GM12873 (cell line): ENCODE data around the gene ASXL3.
A peak's percentile ranks its signal among the peaks of the same experiment; 100 is the strongest.

ENCODE experiments used
- TF ChIP-seq, protein P1 (sequence below): IDR thresholded peaks from 2 replicates; pipeline ENCODE4 v1.5.1; 2012; ENCODE audit warnings: low read depth, mild to moderate bottlenecking, moderate library complexity, low read length, control low read depth; ENCODE audit not compliant: insufficient read depth; ENCODE audit errors: missing control alignments

ASXL3 gene

DNA sequence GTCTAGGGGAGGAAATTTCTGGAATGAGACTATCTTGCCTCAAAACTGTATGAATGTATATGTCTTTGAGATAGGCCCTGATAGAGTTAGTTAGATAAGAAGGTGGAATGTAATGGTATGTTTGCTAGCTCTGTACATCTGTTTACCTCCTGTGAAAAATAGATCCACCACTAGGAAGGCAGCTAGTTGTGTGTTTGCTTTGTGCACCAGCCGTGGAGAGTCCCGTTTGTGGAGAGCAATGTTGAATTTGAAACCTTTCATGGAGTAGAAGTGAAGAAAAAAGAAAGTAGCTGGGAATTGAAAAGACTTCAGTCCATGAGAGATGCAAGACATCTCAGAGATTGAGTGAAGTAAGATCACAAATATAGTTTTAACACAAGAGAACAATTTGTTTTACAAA lies 25.4 kb downstream of the ASXL3 start:
- TF ChIP-seq, protein P1, sequence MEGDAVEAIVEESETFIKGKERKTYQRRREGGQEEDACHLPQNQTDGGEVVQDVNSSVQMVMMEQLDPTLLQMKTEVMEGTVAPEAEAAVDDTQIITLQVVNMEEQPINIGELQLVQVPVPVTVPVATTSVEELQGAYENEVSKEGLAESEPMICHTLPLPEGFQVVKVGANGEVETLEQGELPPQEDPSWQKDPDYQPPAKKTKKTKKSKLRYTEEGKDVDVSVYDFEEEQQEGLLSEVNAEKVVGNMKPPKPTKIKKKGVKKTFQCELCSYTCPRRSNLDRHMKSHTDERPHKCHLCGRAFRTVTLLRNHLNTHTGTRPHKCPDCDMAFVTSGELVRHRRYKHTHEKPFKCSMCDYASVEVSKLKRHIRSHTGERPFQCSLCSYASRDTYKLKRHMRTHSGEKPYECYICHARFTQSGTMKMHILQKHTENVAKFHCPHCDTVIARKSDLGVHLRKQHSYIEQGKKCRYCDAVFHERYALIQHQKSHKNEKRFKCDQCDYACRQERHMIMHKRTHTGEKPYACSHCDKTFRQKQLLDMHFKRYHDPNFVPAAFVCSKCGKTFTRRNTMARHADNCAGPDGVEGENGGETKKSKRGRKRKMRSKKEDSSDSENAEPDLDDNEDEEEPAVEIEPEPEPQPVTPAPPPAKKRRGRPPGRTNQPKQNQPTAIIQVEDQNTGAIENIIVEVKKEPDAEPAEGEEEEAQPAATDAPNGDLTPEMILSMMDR: no peak

DNA sequence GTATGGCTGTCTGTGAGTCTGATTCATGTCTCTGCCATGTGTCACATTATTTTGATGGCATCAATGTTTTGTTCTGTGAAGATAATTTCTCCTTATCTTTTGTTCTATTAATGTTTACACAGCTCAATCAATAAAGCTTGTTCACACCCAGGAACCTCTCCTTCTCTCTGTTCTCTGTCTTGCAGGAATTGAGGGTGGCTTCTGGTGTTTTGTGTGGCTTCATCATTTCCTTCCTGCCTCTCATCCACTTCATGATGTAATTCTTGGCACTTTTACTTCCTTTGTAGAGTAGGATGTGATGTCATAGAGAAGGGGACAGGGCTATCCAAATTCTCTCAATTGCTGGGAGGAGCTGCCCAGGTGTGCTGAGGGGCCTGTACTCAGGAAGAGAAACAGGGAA lies 27.2 kb downstream of the ASXL3 start:
- TF ChIP-seq, protein P1: no peak

DNA sequence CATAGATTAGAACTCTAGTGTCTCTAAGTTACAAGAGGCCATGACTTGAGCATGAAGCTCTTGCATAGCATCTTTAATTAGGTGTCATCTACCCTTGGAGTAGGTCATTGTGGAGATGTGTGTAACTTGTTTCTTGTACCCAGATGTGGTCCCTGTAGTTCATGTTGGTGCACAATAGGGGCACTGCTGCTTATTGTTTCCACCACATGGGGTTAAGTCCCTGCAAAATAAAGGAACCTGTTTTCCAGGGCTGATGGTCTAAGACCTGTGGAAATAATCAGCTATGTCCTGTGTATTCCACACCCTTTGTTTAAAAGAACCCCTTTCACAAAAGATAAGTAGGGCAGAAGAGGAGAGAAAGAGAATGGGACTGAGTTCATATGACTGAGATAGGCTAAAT lies 28.6 kb downstream of the ASXL3 start:
- TF ChIP-seq, protein P1: peak; percentile 40

DNA sequence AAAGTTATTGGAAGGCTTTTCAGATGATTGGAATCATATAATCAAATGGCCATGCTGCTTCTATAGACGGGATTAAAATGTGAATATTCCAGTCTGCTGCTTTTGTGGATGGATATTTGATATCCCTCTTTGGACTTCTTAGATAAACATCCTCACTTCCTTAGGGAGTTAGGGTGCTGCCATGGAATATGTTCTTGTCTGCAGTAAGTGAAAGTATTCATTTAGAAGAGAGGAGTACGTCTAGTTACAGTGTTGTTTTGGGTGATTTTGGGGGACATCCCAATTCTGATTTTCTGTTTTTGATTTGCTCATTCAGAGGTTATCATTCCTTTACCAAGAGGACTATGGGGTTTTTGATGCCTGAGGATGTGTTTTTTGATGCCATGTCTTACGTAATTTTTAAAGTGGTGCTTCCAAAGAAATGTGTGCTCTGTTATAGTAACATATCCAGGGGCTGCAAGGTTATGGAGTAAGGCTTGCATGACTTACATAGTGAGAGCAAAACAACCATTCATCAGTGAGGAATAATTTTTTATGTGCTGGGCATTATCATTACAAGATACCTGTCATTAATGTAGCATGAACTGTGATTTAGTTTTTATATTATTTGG lies 33.6 kb downstream of the ASXL3 start:
- TF ChIP-seq, protein P1: no peak

DNA sequence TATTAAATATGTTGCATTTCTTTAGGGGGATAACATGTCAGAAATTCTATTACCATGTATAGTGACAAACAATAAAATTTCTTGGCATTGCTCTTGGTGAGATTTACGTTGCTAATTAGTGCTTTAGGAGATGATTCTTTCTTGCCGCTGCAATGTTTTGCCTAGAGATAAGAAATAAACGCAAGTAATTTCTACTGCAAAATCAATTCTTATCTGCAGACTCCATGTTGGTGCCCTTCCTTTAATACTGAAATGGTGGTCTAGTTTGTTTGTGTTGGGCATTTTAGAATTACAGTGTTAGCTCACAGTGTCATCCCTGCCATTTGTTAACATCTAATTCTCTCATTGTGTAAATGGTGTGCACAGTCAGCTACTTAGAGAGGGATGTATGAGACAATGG lies 34.6 kb downstream of the ASXL3 start:
- TF ChIP-seq, protein P1: no peak

DNA sequence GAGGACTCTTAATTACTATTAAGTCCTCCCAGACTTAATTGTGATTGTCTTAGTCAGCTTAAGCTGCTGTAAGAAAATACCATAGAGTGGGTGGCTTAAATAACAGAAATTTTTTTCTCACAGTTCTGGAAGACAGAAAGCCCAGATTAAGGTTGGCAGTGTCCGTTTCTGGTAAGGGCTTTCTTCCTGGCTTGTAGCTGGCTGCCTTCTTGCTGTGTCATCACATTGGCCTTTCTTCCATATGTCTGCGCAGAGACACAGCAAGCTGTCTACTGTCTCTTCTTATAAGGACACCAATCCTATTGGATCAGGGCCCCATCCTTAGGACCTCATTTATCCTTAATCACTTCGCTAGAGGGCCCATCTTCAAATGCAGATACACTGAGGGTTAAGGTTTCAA lies 38.5 kb downstream of the ASXL3 start:
- TF ChIP-seq, protein P1: no peak

DNA sequence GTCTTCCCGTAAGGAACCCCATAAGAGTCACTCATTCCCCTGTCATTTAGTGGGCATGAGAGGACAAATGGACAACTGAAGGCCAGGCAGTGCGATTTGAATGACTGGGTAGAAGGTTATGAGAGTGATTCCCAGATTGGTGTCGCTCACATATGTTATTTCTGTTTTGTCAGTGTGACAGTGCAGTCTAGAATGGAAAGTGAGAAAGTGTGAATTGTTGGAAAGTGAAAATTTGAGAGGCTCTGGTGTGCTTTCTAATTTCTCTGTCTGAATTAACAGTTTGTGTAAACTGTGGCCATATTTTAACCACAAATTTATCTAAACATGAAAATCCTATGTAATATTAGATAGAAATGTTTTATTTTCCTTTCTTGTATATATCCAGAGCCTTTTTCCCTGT lies 49.1 kb downstream of the ASXL3 start:
- TF ChIP-seq, protein P1: no peak
